Activated naive CD4-positive, alpha-beta T cell treated with anti-CD3 and anti-CD28 coated beads, Interleukin-2, amount 50 U/mL, for 24 hours (primary cell): ENCODE results near the gene HPCAL1.
A peak's percentile ranks its signal among the peaks of the same experiment; 100 is the strongest.

Experiments
- H3K27ac Mint-ChIP-seq: one replicate; pipeline ENCODE4 v1.8.0; 2021; ENCODE audit warnings: mild to moderate bottlenecking, mixed read lengths
- H3K27me3 Mint-ChIP-seq: one replicate; pipeline ENCODE4 v1.8.0; 2021; ENCODE audit warnings: mixed read lengths
- H3K36me3 Mint-ChIP-seq: one replicate; pipeline ENCODE4 v1.8.0; 2021; ENCODE audit warnings: mixed read lengths
- H3K4me1 Mint-ChIP-seq: one replicate; pipeline ENCODE4 v1.8.0; 2021; ENCODE audit warnings: mixed read lengths
- H3K4me3 Mint-ChIP-seq: one replicate; pipeline ENCODE4 v1.8.0; 2021; ENCODE audit warnings: mild to moderate bottlenecking, mixed read lengths
- H3K9me3 Mint-ChIP-seq: one replicate; pipeline ENCODE4 v1.8.0; 2021; ENCODE audit warnings: mixed read lengths

HPCAL1 gene

GRCh38 chr2:10277293-10278028 is 25.2 kb upstream of the HPCAL1 start:
- Mint-ChIP-seq H3K27me3 (no peaks in the 10 kb centered on the region), H3K9me3 (no peaks in the 10 kb centered on the region), H3K27ac (no peak overlapping the region), H3K4me3 (no peak overlapping the region), H3K4me1 (peaks cover 5% of the 10 kb centered on the region), H3K36me3 (no peaks in the 10 kb centered on the region)

- Mint-ChIP-seq H3K4me3 (no peak overlapping the region), H3K4me1 (peaks cover 5% of the 10 kb centered on the region), H3K27me3 (no peaks in the 10 kb centered on the region), H3K36me3 (no peaks in the 10 kb centered on the region), H3K27ac (no peak overlapping the region), H3K9me3 (no peaks in the 10 kb centered on the region)
These were observed 24.5 kb upstream of the HPCAL1 start for GRCh38 chr2:10278029-10278762.

GRCh38 chr2:10278763-10279471 is 23.8 kb upstream of the HPCAL1 start:
- Mint-ChIP-seq H3K4me3 (no peak overlapping the region), H3K9me3 (no peaks in the 10 kb centered on the region), H3K36me3 (no peaks in the 10 kb centered on the region), H3K27ac (peak overlapping the region; percentile 27), H3K27me3 (no peaks in the 10 kb centered on the region), H3K4me1 (peaks cover 5% of the 10 kb centered on the region)

- Mint-ChIP-seq H3K4me3 (no peak overlapping the region), H3K4me1 (peaks cover 5% of the 10 kb centered on the region), H3K27ac (no peak overlapping the region), H3K27me3 (no peaks in the 10 kb centered on the region), H3K9me3 (no peaks in the 10 kb centered on the region), H3K36me3 (no peaks in the 10 kb centered on the region)
These were observed 23.2 kb upstream of the HPCAL1 start for GRCh38 chr2:10279472-10279870.

GRCh38 chr2:10279946-10280463 is 22.7 kb upstream of the HPCAL1 start:
- Mint-ChIP-seq H3K27ac (peak overlapping the region; percentile 9), H3K36me3 (no peaks in the 10 kb centered on the region), H3K9me3 (no peaks in the 10 kb centered on the region), H3K27me3 (no peaks in the 10 kb centered on the region), H3K4me3 (no peak overlapping the region), H3K4me1 (peaks cover 5% of the 10 kb centered on the region)

- Mint-ChIP-seq H3K36me3 (no peaks in the 10 kb centered on the region), H3K27me3 (no peaks in the 10 kb centered on the region), H3K27ac (peak overlapping the region; percentile 8), H3K4me3 (no peak overlapping the region), H3K9me3 (no peaks in the 10 kb centered on the region), H3K4me1 (peaks cover 5% of the 10 kb centered on the region)
These were observed 20.8 kb upstream of the HPCAL1 start for GRCh38 chr2:10281891-10282290.

GRCh38 chr2:10282611-10283105 is 20.0 kb upstream of the HPCAL1 start:
- peaks cover 5% of the 10 kb centered on the region for H3K4me1 Mint-ChIP-seq
- H3K27ac Mint-ChIP-seq, result no peak overlapping the region
- no peaks in the 10 kb centered on the region for H3K36me3 Mint-ChIP-seq
- H3K27me3 Mint-ChIP-seq, result no peaks in the 10 kb centered on the region
- H3K9me3 Mint-ChIP-seq, result no peaks in the 10 kb centered on the region
- H3K4me3 Mint-ChIP-seq, result no peak overlapping the region

GRCh38 chr2:10283106-10284062 is 19.3 kb upstream of the HPCAL1 start:
- H3K27me3 Mint-ChIP-seq, result no peaks in the 10 kb centered on the region
- no peaks in the 10 kb centered on the region for H3K9me3 Mint-ChIP-seq
- H3K27ac Mint-ChIP-seq, result no peak overlapping the region
- peaks cover 3% of the 10 kb centered on the region for H3K4me1 Mint-ChIP-seq
- no peaks in the 10 kb centered on the region for H3K36me3 Mint-ChIP-seq
- no peak overlapping the region for H3K4me3 Mint-ChIP-seq

- Mint-ChIP-seq H3K36me3 (no peaks in the 10 kb centered on the region), H3K27me3 (no peaks in the 10 kb centered on the region), H3K4me3 (no peak overlapping the region), H3K9me3 (no peaks in the 10 kb centered on the region), H3K4me1 (no peaks in the 10 kb centered on the region), H3K27ac (no peak overlapping the region)
These were observed 18.4 kb upstream of the HPCAL1 start for GRCh38 chr2:10284108-10284870.

- H3K9me3 Mint-ChIP-seq, result no peaks in the 10 kb centered on the region
- H3K4me1 Mint-ChIP-seq, result no peaks in the 10 kb centered on the region
- no peaks in the 10 kb centered on the region for H3K27me3 Mint-ChIP-seq
- H3K27ac Mint-ChIP-seq, result no peak overlapping the region
- no peaks in the 10 kb centered on the region for H3K36me3 Mint-ChIP-seq
- no peak overlapping the region for H3K4me3 Mint-ChIP-seq
These were observed 17.5 kb upstream of the HPCAL1 start for GRCh38 chr2:10285191-10285555.

GRCh38 chr2:10285556-10286198 is 17.0 kb upstream of the HPCAL1 start:
- H3K27me3 Mint-ChIP-seq, result no peaks in the 10 kb centered on the region
- H3K4me3 Mint-ChIP-seq, result no peak overlapping the region
- no peaks in the 10 kb centered on the region for H3K4me1 Mint-ChIP-seq
- no peaks in the 10 kb centered on the region for H3K36me3 Mint-ChIP-seq
- no peaks in the 10 kb centered on the region for H3K9me3 Mint-ChIP-seq
- H3K27ac Mint-ChIP-seq, result no peak overlapping the region

GRCh38 chr2:10286216-10287037 is 16.3 kb upstream of the HPCAL1 start:
- Mint-ChIP-seq H3K4me1 (no peaks in the 10 kb centered on the region), H3K36me3 (no peaks in the 10 kb centered on the region), H3K27ac (no peak overlapping the region), H3K27me3 (no peaks in the 10 kb centered on the region), H3K4me3 (no peak overlapping the region), H3K9me3 (no peaks in the 10 kb centered on the region)

GRCh38 chr2:10287761-10288160 is 14.9 kb upstream of the HPCAL1 start:
- Mint-ChIP-seq H3K9me3 (no peaks in the 10 kb centered on the region), H3K27ac (no peak overlapping the region), H3K36me3 (no peaks in the 10 kb centered on the region), H3K27me3 (no peaks in the 10 kb centered on the region), H3K4me3 (no peak overlapping the region), H3K4me1 (no peaks in the 10 kb centered on the region)
